Measurements from ENCODE around the gene PAN2. TPM values are rescaled to one million over a fixed set of nuclear protein-coding genes. Genes with fewer than 3 reads are reported as not detected.
"Not testable (repeated sequence)": the region's sequence is repeated elsewhere in the genome, so short reads cannot be mapped to it uniquely, and the experiment has no call there.

The PAN2 gene
- total RNA-seq, 1 experiment from 2014 or later, result 35.4 TPM

DNA sequence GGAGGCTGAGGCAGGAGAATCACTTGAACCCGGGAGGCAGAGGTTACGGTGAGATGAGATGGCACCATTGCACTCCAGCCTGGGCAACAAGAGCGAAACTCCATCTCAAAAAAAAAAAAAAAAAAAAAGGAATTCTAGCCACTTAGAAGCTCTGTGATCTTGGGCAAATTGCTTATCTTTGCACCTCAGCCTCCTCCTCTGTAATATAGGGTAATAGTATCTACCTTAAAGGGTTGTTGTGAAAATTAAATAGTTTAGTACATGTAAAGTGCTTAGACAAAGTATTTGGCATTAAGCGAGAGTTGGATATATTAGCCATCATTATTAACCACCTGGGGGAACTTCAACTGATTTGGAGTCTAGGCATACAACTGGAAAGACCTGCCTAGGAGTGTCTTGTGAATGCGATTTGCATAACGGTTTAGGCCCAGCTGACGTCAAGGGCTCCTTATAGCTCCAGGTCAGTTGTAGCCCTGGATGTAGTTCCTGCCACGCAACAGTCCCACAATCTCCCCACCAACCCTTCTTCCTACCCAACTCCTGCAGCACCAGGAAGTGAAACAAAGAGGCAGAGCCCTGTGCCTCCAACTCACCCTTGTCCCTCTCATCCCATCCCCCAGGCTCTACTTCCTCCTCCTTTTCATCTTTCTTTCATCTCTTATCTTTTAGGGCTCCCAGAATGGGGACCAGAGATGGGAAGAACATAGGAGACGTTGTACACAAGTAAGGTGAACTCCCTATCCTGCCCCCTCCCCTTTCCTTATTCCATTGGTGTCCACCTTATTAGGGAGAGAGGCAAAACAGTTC is 2.8 kb upstream of the PAN2 start:
- Mint-ChIP-seq H3K27me3 (ENCODE audit: low read depth) (peaks cover 11% of the 10 kb centered on the region), H3K9me3 (no peaks in the 10 kb centered on the region), H3K27ac (peak overlapping the region in 2 of 3 experiments; percentile 0 to 15; a peak in 3 of 7 replicates), H3K36me3 (ENCODE audit: insufficient read depth in 1 of 3, low read depth in 3 of 3) (peaks cover 0 to 5% (median 0%) of the 10 kb centered on the region in 3 experiments; a peak in 2 of 7 replicates), H3K4me1 (peaks cover 43 to 47% of the 10 kb centered on the region in 2 experiments), H3K4me3 (no peak overlapping the region)
- Histone ChIP-seq H2BK5ac (ENCODE audit: insufficient read length, low read length) (no peak overlapping the region), H2BK120ac (ENCODE audit: low read depth, low read length, poor library complexity, severe bottlenecking) (no peak overlapping the region), H3K79me2 (ENCODE audit: insufficient read depth, low read length) (no peaks in the 10 kb centered on the region), H2AFZ (ENCODE audit: low read length) (no peak overlapping the region), H3K27me3 (ENCODE audit: insufficient read depth, low read length) (no peaks in the 10 kb centered on the region), H2BK12ac (ENCODE audit: insufficient read length, low read depth, low read length) (no peak overlapping the region), H3K14ac (ENCODE audit: insufficient read depth, low read length) (no peak overlapping the region), H3T11ph (ENCODE audit: low read length) (no peak overlapping the region), H2BK20ac (ENCODE audit: low read depth, low read length, poor library complexity, severe bottlenecking) (no peak overlapping the region), H3K4me2 (ENCODE audit: insufficient read depth, insufficient read length, low read length) (no peak overlapping the region), H4K20me1 (ENCODE audit: control insufficient read depth, insufficient read depth, insufficient read length) (no peaks in the 10 kb centered on the region), H4K5ac (ENCODE audit: insufficient read length, low read depth, low read length) (no peak overlapping the region), H2BK15ac (ENCODE audit: low read depth, low read length) (no peak overlapping the region), H4K8ac (replicated peaks; ENCODE audit: insufficient read length, low read depth, low read length) (no peak overlapping the region), H3K27ac (ENCODE audit: insufficient read length, low read depth, low read length) (no peak overlapping the region), H3K9ac (ENCODE audit: extremely low read depth, insufficient read length, low read length) (no peak overlapping the region), H3K56ac (ENCODE audit: insufficient read length, low read depth, low read length) (no peak overlapping the region), H3K23me2 (ENCODE audit: insufficient read length, low read depth, low read length, poor library complexity, severe bottlenecking) (peaks cover 9% of the 10 kb centered on the region), H3K9me3 (ENCODE audit: control insufficient read depth, low read depth, low read length) (no peaks in the 10 kb centered on the region), H3K4ac (ENCODE audit: low read depth, low read length) (no peak overlapping the region), H2AK5ac (ENCODE audit: insufficient read length, low read length) (no peak overlapping the region), H3K18ac (ENCODE audit: insufficient read length, low read depth, low read length) (no peak overlapping the region), H3K23ac (ENCODE audit: insufficient read length, low read depth, low read length) (no peak overlapping the region), H3K4me1 (ENCODE audit: insufficient read depth, low read length) (peaks cover 21% of the 10 kb centered on the region), H4K91ac (ENCODE audit: insufficient read length, low read depth, low read length) (no peak overlapping the region), H3K79me1 (ENCODE audit: insufficient read depth, low read depth, low read length, poor library complexity, severe bottlenecking) (no peaks in the 10 kb centered on the region)
- DNase-seq, result no peak
- WGBS (ENCODE audit: extremely low coverage, insufficient read length, low lambda C conversion rate), result no CpG with 5 or more reads among the region's 9 CpGs
- TF ChIP-seq CTCF (conservative IDR thresholded peaks at IDR 0.05), result no peak

- H4K8ac ChIP-seq (replicated peaks; ENCODE audit: insufficient read length, low read depth, low read length); H3K9me3 ChIP-seq (ENCODE audit: control insufficient read depth, low read depth, low read length); H3K9ac ChIP-seq (ENCODE audit: extremely low read depth, insufficient read length, low read length); H2BK120ac ChIP-seq (ENCODE audit: low read depth, low read length, poor library complexity, severe bottlenecking); H3K14ac ChIP-seq (ENCODE audit: insufficient read depth, low read length); H3T11ph ChIP-seq (ENCODE audit: low read length); H3K27me3 ChIP-seq (ENCODE audit: insufficient read depth, low read length); H3K9me3 Mint-ChIP-seq; DNase-seq; H3K79me2 ChIP-seq (ENCODE audit: insufficient read depth, low read length); H3K56ac ChIP-seq (ENCODE audit: insufficient read length, low read depth, low read length); H3K27ac ChIP-seq (ENCODE audit: insufficient read length, low read depth, low read length); H2BK20ac ChIP-seq (ENCODE audit: low read depth, low read length, poor library complexity, severe bottlenecking); H4K91ac ChIP-seq (ENCODE audit: insufficient read length, low read depth, low read length); H4K20me1 ChIP-seq (ENCODE audit: control insufficient read depth, insufficient read depth, insufficient read length); H3K18ac ChIP-seq (ENCODE audit: insufficient read length, low read depth, low read length); H2BK5ac ChIP-seq (ENCODE audit: insufficient read length, low read length); H3K36me3 Mint-ChIP-seq (ENCODE audit: insufficient read depth in 1 of 3, low read depth in 3 of 3); H2BK12ac ChIP-seq (ENCODE audit: insufficient read length, low read depth, low read length); H4K5ac ChIP-seq (ENCODE audit: insufficient read length, low read depth, low read length); H2AFZ ChIP-seq (ENCODE audit: low read length); H3K79me1 ChIP-seq (ENCODE audit: insufficient read depth, low read depth, low read length, poor library complexity, severe bottlenecking); H2BK15ac ChIP-seq (ENCODE audit: low read depth, low read length); H3K4me3 Mint-ChIP-seq; H3K27ac Mint-ChIP-seq; H3K23me2 ChIP-seq (ENCODE audit: insufficient read length, low read depth, low read length, poor library complexity, severe bottlenecking); H3K4me2 ChIP-seq (ENCODE audit: insufficient read depth, insufficient read length, low read length); H2AK5ac ChIP-seq (ENCODE audit: insufficient read length, low read length); H3K4ac ChIP-seq (ENCODE audit: low read depth, low read length); H3K23ac ChIP-seq (ENCODE audit: insufficient read length, low read depth, low read length): not testable (repeated sequence)
- H3K4me1 Mint-ChIP-seq, result peaks cover 43 to 47% of the 10 kb centered on the region in 2 experiments
- peaks cover 21% of the 10 kb centered on the region for H3K4me1 ChIP-seq (ENCODE audit: insufficient read depth, low read length)
- peaks cover 11% of the 10 kb centered on the region for H3K27me3 Mint-ChIP-seq (ENCODE audit: low read depth)
- WGBS (ENCODE audit: extremely low coverage, insufficient read length, low lambda C conversion rate), result no CpG with 5 or more reads among the region's 8 CpGs
Observed at GRCh38 chr12:56335527-56335926, 1.7 kb upstream of the PAN2 start.

Measured in H9 (cell line).